Keratinocyte (primary cell): ENCODE results near the gene TRMT1. TPM values are rescaled to one million over a fixed set of nuclear protein-coding genes. Genes with fewer than 3 reads are reported as not detected.

Experiments used
- DNase-seq: peaks from one replicate; pipeline ENCODE4 v3.0.0-alpha.2; 2011; ENCODE audit warnings: low read depth, missing footprints, low spot score
- FAIRE-seq: peaks from 2 replicates; lab custom pipeline; 2011; peaks lifted over from hg19 to GRCh38; lab: Jason Lieb, UNC
- H2AFZ ChIP-seq: 2 replicates; pipeline ENCODE4 v1.6.0; 2012; ENCODE audit warnings: low read length, control low read depth, inconsistent platforms; ENCODE audit not compliant: control insufficient read depth
- H3K27ac ChIP-seq: 2 replicates; pipeline ENCODE4 v1.5.1; 2011; ENCODE audit warnings: low read length; ENCODE audit not compliant: control insufficient read depth, insufficient read depth
- H3K27me3 ChIP-seq: 3 replicates; pipeline ENCODE4 v1.6.0; 2011; ENCODE audit warnings: low read length; ENCODE audit not compliant: control insufficient read depth, insufficient read depth; ENCODE audit errors: extremely low read depth
- H3K36me3 ChIP-seq, 2 experiments: 2 replicates in 1 of 2; 3 replicates in 1 of 2; pipeline ENCODE4 v1.5.1; 2011; ENCODE audit warnings: low read length in 2 of 2, mild to moderate bottlenecking in 1 of 2; ENCODE audit not compliant: control insufficient read depth in 2 of 2, insufficient read depth in 2 of 2; ENCODE audit errors: extremely low read depth in 1 of 2
- H3K4me1 ChIP-seq: 3 replicates; pipeline ENCODE4 v1.5.1; 2011; ENCODE audit warnings: low read length; ENCODE audit not compliant: control insufficient read depth, insufficient read depth; ENCODE audit errors: extremely low read depth
- H3K4me2 ChIP-seq: 3 replicates; pipeline ENCODE4 v1.6.0; 2011; ENCODE audit warnings: low read depth, low read length; ENCODE audit not compliant: control insufficient read depth, insufficient read depth; ENCODE audit errors: extremely low read depth
- H3K4me3 ChIP-seq, 3 experiments: fragments of 200-600 bp in 1 of 3; sonication (generic) in 1 of 3; 2 replicates in 2 of 3; 3 replicates in 1 of 3; pipeline ENCODE4 v1.5.1; 2011 to 2016; ENCODE audit warnings: low read length in 3 of 3, mild to moderate bottlenecking in 3 of 3, control low read depth in 2 of 3, inconsistent platforms in 1 of 3, low read depth in 1 of 3, mixed read lengths in 1 of 3, mixed run types in 1 of 3, moderate library complexity in 1 of 3; ENCODE audit not compliant: control insufficient read depth in 2 of 3, insufficient read depth in 2 of 3; ENCODE audit errors: extremely low read depth in 1 of 3
- H3K79me2 ChIP-seq: 2 replicates; pipeline ENCODE4 v1.6.0; 2012; ENCODE audit warnings: low read length; ENCODE audit not compliant: control insufficient read depth, insufficient read depth
- H3K9ac ChIP-seq: 3 replicates; pipeline ENCODE4 v1.6.0; 2011; ENCODE audit warnings: low read length; ENCODE audit not compliant: control insufficient read depth, insufficient read depth; ENCODE audit errors: extremely low read depth
- H3K9me1 ChIP-seq: 3 replicates; pipeline ENCODE4 v1.6.0; 2011; ENCODE audit warnings: low read length; ENCODE audit not compliant: control insufficient read depth, insufficient read depth; ENCODE audit errors: extremely low read depth
- H3K9me3 ChIP-seq: 2 replicates; pipeline ENCODE4 v1.5.1; 2012; ENCODE audit warnings: low read depth, low read length; ENCODE audit not compliant: control insufficient read depth
- H4K20me1 ChIP-seq: 3 replicates; pipeline ENCODE4 v1.6.0; 2011; ENCODE audit warnings: low read length; ENCODE audit not compliant: control insufficient read depth, insufficient read depth; ENCODE audit errors: extremely low read depth
- EZH2 ChIP-seq: IDR thresholded peaks from one replicate; pipeline ENCODE4 v1.6.1; 2012; ENCODE audit warnings: inconsistent platforms, mild to moderate bottlenecking, low read length, moderate library complexity
- dilution Hi-C: fragments of 300-500 bp; cut with MboI; formaldehyde crosslinking; loops from one replicate; pipeline ENCODE4 v1.7.0; 2020; ENCODE audit warnings: low sequenced_read_pairs; ENCODE audit not compliant: extremely low pct_ligation_motif_present
- polyA plus RNA-seq, 5 experiments: library from polyadenylated mRNA; depleted of rRNA in 3 of 5; stranded (reverse) in 3 of 5; stranded (forward) in 1 of 5; unstranded in 1 of 5; fragments of >200 nt; gene quantifications; 1 replicate in 1 of 5; 2 replicates in 3 of 5; 3 replicates in 1 of 5; pipeline versions ENCODE4 v1.2.1 to v1.2.3, GENCODE V29; 2011 to 2012; ENCODE audit warnings: missing spikeins in 2 of 5, low read depth in 1 of 5, low replicate concordance in 1 of 5
- TF ChIP-seq, protein P1 (sequence below), 3 experiments: IDR thresholded peaks in 1 of 3; conservative IDR thresholded peaks in 1 of 3; optimal IDR thresholded peaks in 1 of 3; 2 replicates in 2 of 3; 3 replicates in 1 of 3; pipeline versions ENCODE3 to v1.5.1; 2011; ENCODE audit warnings: low read length in 3 of 3, mild to moderate bottlenecking in 3 of 3, moderate library complexity in 2 of 3, control low read depth in 1 of 3, inconsistent platforms in 1 of 3; ENCODE audit not compliant: insufficient read depth in 2 of 3; ENCODE audit errors: extremely low read depth in 1 of 3

Gene TRMT1
- polyA plus RNA-seq, 1 donor (not counting 4 experiments of a cell fraction or from before 2014, with no cell fraction given), result 30.9 TPM

GRCh38 chr19:13165162-13165997 lies 48.8 kb upstream of the TRMT1 start:
- peak overlapping the region; percentile 78 for H3K4me2 ChIP-seq
- no peaks in the 10 kb centered on the region for H3K9me3 ChIP-seq
- peaks cover 75% of the 10 kb centered on the region for H3K4me1 ChIP-seq
- peak overlapping the region in 1 of 3 experiments; percentile 49 for H3K4me3 ChIP-seq
- H3K27me3 ChIP-seq, result no peaks in the 10 kb centered on the region
- no peaks in the 10 kb centered on the region for H3K79me2 ChIP-seq
- no peak for FAIRE-seq
- no peaks in the 10 kb centered on the region for H4K20me1 ChIP-seq
- DNase-seq, result no peak
- H2AFZ ChIP-seq, result peak overlapping the region; percentile 2
- no peaks in the 10 kb centered on the region for H3K9me1 ChIP-seq
- dilution Hi-C loops, result no loop called here
- no peaks in the 10 kb centered on the region for H3K36me3 ChIP-seq
- no peak for TF ChIP-seq EZH2
- TF ChIP-seq, protein P1, sequence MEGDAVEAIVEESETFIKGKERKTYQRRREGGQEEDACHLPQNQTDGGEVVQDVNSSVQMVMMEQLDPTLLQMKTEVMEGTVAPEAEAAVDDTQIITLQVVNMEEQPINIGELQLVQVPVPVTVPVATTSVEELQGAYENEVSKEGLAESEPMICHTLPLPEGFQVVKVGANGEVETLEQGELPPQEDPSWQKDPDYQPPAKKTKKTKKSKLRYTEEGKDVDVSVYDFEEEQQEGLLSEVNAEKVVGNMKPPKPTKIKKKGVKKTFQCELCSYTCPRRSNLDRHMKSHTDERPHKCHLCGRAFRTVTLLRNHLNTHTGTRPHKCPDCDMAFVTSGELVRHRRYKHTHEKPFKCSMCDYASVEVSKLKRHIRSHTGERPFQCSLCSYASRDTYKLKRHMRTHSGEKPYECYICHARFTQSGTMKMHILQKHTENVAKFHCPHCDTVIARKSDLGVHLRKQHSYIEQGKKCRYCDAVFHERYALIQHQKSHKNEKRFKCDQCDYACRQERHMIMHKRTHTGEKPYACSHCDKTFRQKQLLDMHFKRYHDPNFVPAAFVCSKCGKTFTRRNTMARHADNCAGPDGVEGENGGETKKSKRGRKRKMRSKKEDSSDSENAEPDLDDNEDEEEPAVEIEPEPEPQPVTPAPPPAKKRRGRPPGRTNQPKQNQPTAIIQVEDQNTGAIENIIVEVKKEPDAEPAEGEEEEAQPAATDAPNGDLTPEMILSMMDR (optimal IDR thresholded peaks at IDR 0.05 in 1 of 3, IDR thresholded peaks at IDR 0.05 in 1 of 3, conservative IDR thresholded peaks at IDR 0.05 in 1 of 3; ENCODE audit: extremely low read depth in 1 of 3, insufficient read depth in 2 of 3, low read length in 3 of 3), result no peak
- H3K27ac ChIP-seq, result peak overlapping the region; percentile 94
- peak overlapping the region; percentile 79 for H3K9ac ChIP-seq

DNA sequence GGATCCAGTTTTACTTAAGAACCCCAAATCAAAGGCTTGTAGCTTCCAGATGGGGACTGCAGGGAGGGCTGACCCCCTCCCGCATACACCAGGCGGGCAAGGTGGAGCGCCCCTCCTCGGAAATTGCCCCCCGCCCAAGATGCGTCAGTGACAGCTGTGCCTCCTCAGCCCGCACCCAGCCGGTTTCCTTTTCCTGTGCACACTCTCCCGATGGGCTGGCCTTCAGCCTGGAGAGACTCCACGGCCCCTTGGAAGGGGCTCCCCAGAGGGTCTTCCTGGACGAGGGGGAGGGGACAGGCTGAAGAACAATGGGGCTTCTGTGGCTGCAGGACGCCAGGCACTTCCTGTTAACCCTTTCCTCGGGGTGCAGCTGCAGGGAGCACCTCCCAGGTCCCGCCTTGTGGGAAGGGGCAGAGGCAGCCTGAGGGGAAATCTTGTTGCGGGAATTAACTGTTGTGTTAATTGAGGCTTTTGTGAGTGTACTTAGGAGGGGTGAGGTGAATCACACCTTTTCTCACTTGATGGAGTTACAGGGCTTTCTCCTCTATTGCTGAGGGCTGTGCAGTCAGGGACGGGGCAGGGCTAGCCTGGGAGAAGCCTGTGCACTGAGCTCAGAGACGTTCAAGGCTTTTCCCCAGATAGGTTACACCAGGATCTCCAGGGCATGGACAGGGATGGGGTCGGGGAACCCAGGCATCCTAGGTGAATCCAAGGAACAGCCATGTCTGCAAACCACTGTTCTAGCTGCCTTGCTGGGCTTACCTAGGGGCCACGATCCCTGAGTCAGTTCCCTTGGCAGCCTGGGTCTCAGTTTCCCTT lies 48.0 kb upstream of the TRMT1 start:
- no peak for TF ChIP-seq EZH2
- TF ChIP-seq, protein P1 (optimal IDR thresholded peaks at IDR 0.05 in 1 of 3, IDR thresholded peaks at IDR 0.05 in 1 of 3, conservative IDR thresholded peaks at IDR 0.05 in 1 of 3; ENCODE audit: extremely low read depth in 1 of 3, insufficient read depth in 2 of 3, low read length in 3 of 3), result no peak
- dilution Hi-C loops, result no loop called here
- no peak for FAIRE-seq

More for the DNA sequence above, 48.0 kb upstream of the TRMT1 start:
- Histone ChIP-seq H3K9me3 (no peaks in the 10 kb centered on the region), H3K27me3 (no peaks in the 10 kb centered on the region), H3K9ac (peak overlapping the region; percentile 79), H3K27ac (peak overlapping the region; percentile 94), H2AFZ (peak overlapping the region; percentile 35), H3K36me3 (no peaks in the 10 kb centered on the region), H3K4me2 (peak overlapping the region; percentile 78), H4K20me1 (no peaks in the 10 kb centered on the region), H3K9me1 (no peaks in the 10 kb centered on the region), H3K4me1 (peaks cover 66% of the 10 kb centered on the region), H3K4me3 (peak overlapping the region; percentile 2 to 49 (median 46)), H3K79me2 (no peaks in the 10 kb centered on the region)
- no peak for DNase-seq
